Measurements from ENCODE around the gene CCDC88A. TPM values are rescaled to one million over a fixed set of nuclear protein-coding genes. Genes with fewer than 3 reads are reported as not detected.
"Not testable (repeated sequence)": the region's sequence is repeated elsewhere in the genome, so short reads cannot be mapped to it uniquely, and the experiment has no call there.

CCDC88A gene
- total RNA-seq, 1 donor from 2014 or later, result 119 TPM

DNA sequence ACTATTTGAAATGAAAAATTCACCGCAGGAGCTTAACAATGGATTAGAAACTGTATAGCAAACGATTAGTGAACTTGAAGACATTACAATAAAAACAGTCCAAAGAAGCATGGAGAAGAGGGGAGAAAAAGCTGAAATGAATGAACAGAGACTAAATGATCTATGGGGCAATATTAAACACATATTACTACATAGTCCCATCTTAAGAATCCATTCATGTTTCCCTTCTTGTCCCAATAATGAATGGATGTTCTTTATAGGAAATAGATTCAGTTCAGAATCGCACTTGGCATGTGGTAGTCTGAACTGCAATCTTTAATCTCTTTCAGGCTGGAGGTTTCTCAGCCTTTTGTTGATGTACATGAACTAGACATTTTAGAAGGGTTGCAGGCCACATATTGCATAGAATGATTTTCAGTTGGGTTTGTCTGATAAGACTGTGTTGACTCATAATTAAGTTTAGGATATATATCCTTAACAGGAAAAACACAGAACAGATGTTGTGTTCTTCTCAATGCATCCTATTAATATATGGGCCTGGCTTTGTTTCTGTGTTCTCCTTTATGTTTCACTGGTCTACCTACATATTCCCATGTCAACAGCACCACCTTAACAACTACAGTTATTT is 27.9 kb downstream of the CCDC88A start:
- ATAC-seq (no peak), DNase-seq (no peak)
- Histone ChIP-seq H3K27ac (no peak overlapping the region), H3K36me3 (no peaks in the 10 kb centered on the region), H3K4me1 (no peaks in the 10 kb centered on the region), H3K27me3 (ENCODE audit: low read depth) (no peaks in the 10 kb centered on the region), H3K4me3 (no peak overlapping the region), H3K9me3 (peaks cover 10% of the 10 kb centered on the region)
- TF ChIP-seq, protein P1, sequence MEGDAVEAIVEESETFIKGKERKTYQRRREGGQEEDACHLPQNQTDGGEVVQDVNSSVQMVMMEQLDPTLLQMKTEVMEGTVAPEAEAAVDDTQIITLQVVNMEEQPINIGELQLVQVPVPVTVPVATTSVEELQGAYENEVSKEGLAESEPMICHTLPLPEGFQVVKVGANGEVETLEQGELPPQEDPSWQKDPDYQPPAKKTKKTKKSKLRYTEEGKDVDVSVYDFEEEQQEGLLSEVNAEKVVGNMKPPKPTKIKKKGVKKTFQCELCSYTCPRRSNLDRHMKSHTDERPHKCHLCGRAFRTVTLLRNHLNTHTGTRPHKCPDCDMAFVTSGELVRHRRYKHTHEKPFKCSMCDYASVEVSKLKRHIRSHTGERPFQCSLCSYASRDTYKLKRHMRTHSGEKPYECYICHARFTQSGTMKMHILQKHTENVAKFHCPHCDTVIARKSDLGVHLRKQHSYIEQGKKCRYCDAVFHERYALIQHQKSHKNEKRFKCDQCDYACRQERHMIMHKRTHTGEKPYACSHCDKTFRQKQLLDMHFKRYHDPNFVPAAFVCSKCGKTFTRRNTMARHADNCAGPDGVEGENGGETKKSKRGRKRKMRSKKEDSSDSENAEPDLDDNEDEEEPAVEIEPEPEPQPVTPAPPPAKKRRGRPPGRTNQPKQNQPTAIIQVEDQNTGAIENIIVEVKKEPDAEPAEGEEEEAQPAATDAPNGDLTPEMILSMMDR (IDR thresholded peaks at IDR 0.05), result no peak
- intact Hi-C loops (cut with DNase I), result no loop called here

DNA sequence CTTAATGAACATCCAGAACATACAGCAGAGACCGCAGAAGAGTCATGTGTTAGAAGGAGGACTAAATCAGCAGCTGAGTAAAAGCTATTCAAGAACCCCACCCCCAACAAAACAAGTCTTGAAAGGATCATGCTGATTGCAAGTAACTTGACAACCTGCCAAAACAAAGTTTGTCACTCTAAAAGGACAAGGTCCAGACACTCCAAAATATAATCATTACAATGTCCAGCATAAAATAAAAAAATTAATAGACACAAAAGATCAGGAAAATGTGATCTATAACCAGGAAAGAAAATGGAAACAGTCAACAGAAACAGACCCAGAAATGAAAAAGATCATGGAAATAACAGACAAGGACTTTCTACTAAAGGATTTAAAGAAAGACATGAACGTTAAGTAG is 28.5 kb downstream of the CCDC88A start:
- TF ChIP-seq, protein P1 (IDR thresholded peaks at IDR 0.05), result no peak
- Histone ChIP-seq H3K9me3 (peaks cover 10% of the 10 kb centered on the region), H3K27me3 (ENCODE audit: low read depth) (no peaks in the 10 kb centered on the region), H3K4me3 (no peak overlapping the region), H3K4me1 (no peaks in the 10 kb centered on the region), H3K27ac (no peak overlapping the region), H3K36me3 (no peaks in the 10 kb centered on the region)
- intact Hi-C loops (cut with DNase I), result no loop called here
- ATAC-seq (no peak), DNase-seq (no peak)

DNA sequence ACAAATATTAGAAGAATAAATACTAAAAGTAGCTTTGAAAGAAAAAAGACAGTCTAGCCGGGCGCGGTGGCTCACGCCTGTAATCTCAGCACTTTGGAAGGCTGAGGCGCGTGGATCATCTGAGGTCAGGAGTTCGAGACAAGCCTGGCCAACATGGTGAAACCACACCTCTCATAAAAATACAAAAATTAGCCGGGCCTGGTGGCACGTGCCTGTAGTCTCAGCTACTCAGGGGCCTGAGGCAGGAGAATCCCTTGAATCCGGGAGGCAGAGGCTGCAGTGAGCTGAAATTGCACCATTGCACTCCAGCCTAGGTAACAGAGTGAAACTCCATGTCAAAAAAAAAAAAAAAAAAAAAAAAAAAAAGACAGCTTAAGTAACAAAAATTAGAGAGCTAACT is 34.1 kb downstream of the CCDC88A start:
- intact Hi-C loops (cut with DNase I); H3K4me3 ChIP-seq; H3K9me3 ChIP-seq; H3K4me1 ChIP-seq; H3K27ac ChIP-seq; DNase-seq; H3K36me3 ChIP-seq; ATAC-seq; H3K27me3 ChIP-seq (ENCODE audit: low read depth): not testable (repeated sequence)

DNA sequence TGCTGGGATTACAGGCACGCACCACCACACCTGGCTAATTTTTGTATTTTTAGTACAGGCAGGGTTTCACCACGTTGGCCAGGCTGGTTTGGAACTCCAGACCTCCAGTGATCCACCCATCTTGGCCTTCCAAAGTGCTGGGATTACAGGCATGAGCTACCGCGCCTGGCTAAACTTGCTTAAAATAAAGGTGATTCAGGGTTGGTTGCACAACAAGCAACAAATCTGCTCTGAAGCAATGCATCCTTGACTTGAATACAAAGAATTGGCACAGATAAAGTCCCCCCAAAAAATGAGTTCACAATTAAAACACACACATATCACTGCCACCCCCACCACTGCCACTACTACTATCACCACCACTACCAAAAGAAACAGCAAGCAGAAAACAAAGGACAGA is 34.9 kb downstream of the CCDC88A start:
- intact Hi-C loops (cut with DNase I), result no loop called here
- H3K9me3 ChIP-seq, result no peaks in the 10 kb centered on the region
- H3K4me1 ChIP-seq, result no peaks in the 10 kb centered on the region
- H3K4me3 ChIP-seq, result no peak overlapping the region
- TF ChIP-seq, protein P1 (IDR thresholded peaks at IDR 0.05), result no peak
- DNase-seq, result no peak
- H3K27me3 ChIP-seq (ENCODE audit: low read depth), result no peaks in the 10 kb centered on the region
- ATAC-seq, result no peak
- H3K36me3 ChIP-seq, result no peaks in the 10 kb centered on the region
- H3K27ac ChIP-seq, result no peak overlapping the region

DNA sequence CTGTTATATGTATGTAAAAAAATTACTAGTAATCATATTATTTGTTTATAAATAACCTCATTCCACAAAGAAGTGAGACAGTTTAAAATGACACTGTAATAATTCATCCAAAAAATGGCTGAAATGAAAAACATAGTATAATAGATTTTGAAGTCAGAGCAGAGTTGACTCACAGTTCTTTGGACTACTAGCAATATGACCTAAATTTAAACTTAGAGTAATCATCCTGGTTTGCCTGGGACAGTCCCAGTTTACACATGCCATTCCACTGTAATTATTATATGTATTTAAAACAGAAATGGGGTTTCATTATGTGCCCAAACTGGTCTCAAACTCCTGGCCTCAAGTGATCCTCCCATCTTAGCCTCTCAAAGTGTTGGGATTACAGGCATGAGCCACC is 48.3 kb downstream of the CCDC88A start:
- no peak overlapping the region for H3K27ac ChIP-seq
- DNase-seq, result no peak
- ATAC-seq, result no peak
- no peaks in the 10 kb centered on the region for H3K4me1 ChIP-seq
- H3K4me3 ChIP-seq, result no peak overlapping the region
- H3K36me3 ChIP-seq, result no peaks in the 10 kb centered on the region
- no peaks in the 10 kb centered on the region for H3K27me3 ChIP-seq (ENCODE audit: low read depth)
- TF ChIP-seq, protein P1 (IDR thresholded peaks at IDR 0.05), result no peak
- intact Hi-C loops (cut with DNase I), result no loop called here
- no peaks in the 10 kb centered on the region for H3K9me3 ChIP-seq

DNA sequence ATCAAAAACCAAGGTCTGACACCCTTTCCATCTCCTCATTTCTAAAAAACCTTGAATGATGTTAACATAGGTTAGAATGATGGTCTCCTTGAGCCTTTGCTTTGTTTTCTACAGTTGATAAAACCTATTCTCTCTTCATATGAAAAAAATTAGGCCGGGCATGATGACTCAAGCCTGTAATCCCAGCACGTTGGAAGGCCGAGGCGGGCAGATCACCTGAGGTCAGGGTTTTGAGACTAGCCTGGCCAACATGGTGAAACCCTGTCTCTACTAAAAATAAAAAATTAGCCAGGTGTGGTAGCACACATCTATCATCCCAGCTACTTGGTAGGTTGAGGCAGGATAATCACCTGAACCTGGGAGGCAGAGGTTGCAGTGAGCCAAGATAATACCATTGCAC is 49.4 kb downstream of the CCDC88A start:
- H3K4me3 ChIP-seq, result no peak overlapping the region
- no peak for ATAC-seq
- H3K27me3 ChIP-seq (ENCODE audit: low read depth), result no peaks in the 10 kb centered on the region
- no peak overlapping the region for H3K27ac ChIP-seq
- no peaks in the 10 kb centered on the region for H3K9me3 ChIP-seq
- no peaks in the 10 kb centered on the region for H3K36me3 ChIP-seq
- intact Hi-C loops (cut with DNase I), result no loop called here
- no peaks in the 10 kb centered on the region for H3K4me1 ChIP-seq
- TF ChIP-seq, protein P1 (IDR thresholded peaks at IDR 0.05), result no peak
- no peak for DNase-seq
